DND-41 (cell line): ENCODE measurements around the gene MACF1.

ENCODE experiments used
- CTCF ChIP-seq: IDR thresholded peaks from 2 replicates; pipeline ENCODE4 v1.5.1; 2012; ENCODE audit warnings: borderline replicate concordance, low read length, moderate library complexity, mild to moderate bottlenecking; ENCODE audit not compliant: poor library complexity, severe bottlenecking; ENCODE audit errors: extremely low read depth
- EZH2 ChIP-seq: IDR thresholded peaks from 3 replicates; pipeline ENCODE4 v1.6.1; 2012; ENCODE audit warnings: borderline replicate concordance, low read depth, mild to moderate bottlenecking, moderate library complexity, low read length, inconsistent platforms; ENCODE audit not compliant: severe bottlenecking

- TF ChIP-seq CTCF: no peak
- no peak for TF ChIP-seq EZH2
These were observed 222.9 kb downstream of the MACF1 start for GRCh38 chr1:39427374-39427773.
